GM18873 (cell line): ENCODE measurements around the gene ODAPH.
"Not testable (repeated sequence)": the region's sequence is repeated elsewhere in the genome, so short reads cannot be mapped to it uniquely, and the experiment has no call there.

Experiments used
- ATAC-seq: cut with Tn5 transposase; IDR thresholded peaks from one replicate; pipeline ENCODE4 v1.9.1; 2021; ENCODE audit warnings: mild to moderate bottlenecking, moderate library complexity, moderate number of reproducible peaks; ENCODE audit not compliant: unreplicated experiment, low FRiP score

The ODAPH gene

GRCh38 chr4:75555294-75556164 is at the start of gene ODAPH:
ODAPH (plus strand) TSS chr4:75556066; CDS start chr4:75556083, 17 bp downstream.
- ATAC-seq = peak; percentile 98

GRCh38 chr4:75509592-75509991 is 46.3 kb upstream of the ODAPH start:
- ATAC-seq = not testable (repeated sequence)

- ATAC-seq = no peak
Measured at GRCh38 chr4:75511841-75512240, 44.0 kb upstream of the ODAPH start.

- ATAC-seq = no peak
Measured at GRCh38 chr4:75512386-75513211, 43.3 kb upstream of the ODAPH start.

GRCh38 chr4:75513526-75514130 is 42.2 kb upstream of the ODAPH start:
- ATAC-seq = no peak

GRCh38 chr4:75514131-75514948 is 41.5 kb upstream of the ODAPH start, which contains the start of the genes RCHY1 and THAP6:
RCHY1 (minus strand) TSS chr4:75514403; CDS start chr4:75514286, 117 bp downstream.
THAP6 (plus strand) TSS chr4:75514473; CDS start chr4:75515453, 980 bp downstream.
- ATAC-seq = peak; percentile 94

- peak; percentile 5 for ATAC-seq
Measured at GRCh38 chr4:75514949-75515612, 40.8 kb upstream of the ODAPH start.

GRCh38 chr4:75516144-75516543 is 39.7 kb upstream of the ODAPH start:
- no peak for ATAC-seq

- ATAC-seq = not testable (repeated sequence)
Measured at GRCh38 chr4:75519452-75519851, 36.4 kb upstream of the ODAPH start.

GRCh38 chr4:75525086-75525485 is 30.8 kb upstream of the ODAPH start:
- no peak for ATAC-seq

- ATAC-seq = no peak
Measured at GRCh38 chr4:75525910-75526309, 30.0 kb upstream of the ODAPH start.

GRCh38 chr4:75527482-75527881 is 28.4 kb upstream of the ODAPH start:
- no peak for ATAC-seq

- no peak for ATAC-seq
Measured at GRCh38 chr4:75530556-75531322, 25.1 kb upstream of the ODAPH start.

- not testable (repeated sequence) for ATAC-seq
Measured at GRCh38 chr4:75531536-75532143, 24.2 kb upstream of the ODAPH start.

- not testable (repeated sequence) for ATAC-seq
Measured at GRCh38 chr4:75533339-75533887, 22.5 kb upstream of the ODAPH start.

GRCh38 chr4:75533926-75534325 is 21.9 kb upstream of the ODAPH start:
- not testable (repeated sequence) for ATAC-seq

GRCh38 chr4:75537308-75537707 is 18.6 kb upstream of the ODAPH start:
- ATAC-seq = not testable (repeated sequence)

GRCh38 chr4:75542824-75543223 is 13.0 kb upstream of the ODAPH start:
- no peak for ATAC-seq
